BE2C (cell line): ENCODE measurements around the gene RELN.

Source experiments
- DNase-seq: peaks from one replicate; pipeline ENCODE4 v3.0.0-alpha.2; 2020
- H3K27me3 ChIP-seq: fragments of 250-450 bp; sonication (Bioruptor Pico); 2 replicates; pipeline ENCODE4 v1.5.1; 2020; ENCODE audit warnings: mild to moderate bottlenecking
- H3K36me3 ChIP-seq: fragments of 250-450 bp; sonication (Bioruptor Pico); 2 replicates; pipeline ENCODE4 v1.5.1; 2020; ENCODE audit warnings: mild to moderate bottlenecking
- H3K4me1 ChIP-seq: fragments of 250-450 bp; sonication (Bioruptor Pico); 2 replicates; pipeline ENCODE4 v1.5.1; 2020
- H3K4me3 ChIP-seq: 2 replicates; pipeline ENCODE4 v1.5.1; 2011; ENCODE audit warnings: low read depth, low read length
- H3K9me3 ChIP-seq: fragments of 250-450 bp; sonication (Bioruptor Pico); 2 replicates; pipeline ENCODE4 v1.5.1; 2020
- CTCF ChIP-seq: IDR thresholded peaks from 2 replicates; pipeline ENCODE4 v1.5.1; 2012; ENCODE audit warnings: mild to moderate bottlenecking, low read depth, low read length

RELN gene

GRCh38 chr7:103651593-103652377 lies 337.7 kb downstream of the RELN start:
- no peak for DNase-seq
- H3K27me3 ChIP-seq: no peaks in the 10 kb centered on the region
- H3K4me1 ChIP-seq: no peaks in the 10 kb centered on the region
- H3K4me3 ChIP-seq: no peak overlapping the region
- peaks cover 5% of the 10 kb centered on the region for H3K9me3 ChIP-seq
- peaks cover 80% of the 10 kb centered on the region for H3K36me3 ChIP-seq
- TF ChIP-seq CTCF: no peak

DNA sequence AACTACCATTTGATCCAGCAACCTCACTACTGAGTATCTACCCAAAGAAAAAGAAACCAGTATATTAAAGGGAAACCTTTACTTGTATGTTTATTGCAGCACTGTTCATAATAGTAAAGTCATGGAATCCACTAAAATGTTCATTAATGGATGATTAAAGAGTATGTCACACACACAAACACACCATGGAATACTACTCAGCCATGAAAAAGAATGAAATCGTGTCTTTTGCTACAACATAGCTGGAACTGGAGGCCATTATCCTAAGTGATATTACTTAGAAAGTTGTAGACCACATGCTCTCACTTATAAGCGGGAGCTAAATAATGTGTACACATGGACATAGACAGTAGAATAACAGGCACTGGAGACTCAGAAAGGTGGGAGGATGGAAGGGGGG lies 340.4 kb downstream of the RELN start:
- H3K36me3 ChIP-seq: peaks cover 82% of the 10 kb centered on the region
- no peak for TF ChIP-seq CTCF
- no peak for DNase-seq

DNA sequence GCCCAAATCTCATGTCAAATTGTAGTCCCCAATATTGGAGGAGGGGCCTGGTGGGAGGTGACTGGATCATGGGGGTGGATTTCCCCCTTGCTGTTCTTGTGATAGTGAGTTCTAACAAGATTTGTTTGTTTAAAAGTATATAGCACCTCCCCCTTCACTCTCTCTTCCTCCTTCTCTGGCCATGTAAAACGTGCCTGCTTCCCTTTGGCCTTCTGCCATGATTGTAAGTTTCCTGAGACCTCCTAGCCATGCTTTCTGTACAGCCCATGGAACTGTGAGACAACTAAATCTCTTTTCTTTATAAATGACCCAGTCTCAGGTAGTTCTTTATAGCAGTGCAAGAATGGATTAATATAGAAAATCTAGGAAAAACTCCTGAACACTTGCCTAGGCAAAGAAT lies 341.3 kb downstream of the RELN start:
- Histone ChIP-seq H3K9me3 (peaks cover 5% of the 10 kb centered on the region), H3K27me3 (no peaks in the 10 kb centered on the region), H3K4me1 (no peaks in the 10 kb centered on the region), H3K36me3 (peaks cover 76% of the 10 kb centered on the region), H3K4me3 (no peak overlapping the region)
- DNase-seq: no peak
- TF ChIP-seq CTCF: no peak

More for the DNA sequence above, 340.4 kb downstream of the RELN start:
- Histone ChIP-seq H3K9me3 (peaks cover 5% of the 10 kb centered on the region), H3K4me3 (no peak overlapping the region), H3K4me1 (no peaks in the 10 kb centered on the region), H3K27me3 (no peaks in the 10 kb centered on the region)

GRCh38 chr7:103644319-103644718 lies 345.1 kb downstream of the RELN start:
- Histone ChIP-seq H3K27me3 (no peaks in the 10 kb centered on the region), H3K4me1 (no peaks in the 10 kb centered on the region), H3K4me3 (no peak overlapping the region), H3K9me3 (peaks cover 5% of the 10 kb centered on the region), H3K36me3 (peaks cover 49% of the 10 kb centered on the region)
- TF ChIP-seq CTCF: no peak
- DNase-seq: no peak

- Histone ChIP-seq H3K27me3 (no peaks in the 10 kb centered on the region), H3K4me1 (peaks cover 7% of the 10 kb centered on the region), H3K36me3 (peaks cover 26% of the 10 kb centered on the region), H3K9me3 (no peaks in the 10 kb centered on the region), H3K4me3 (no peak overlapping the region)
- TF ChIP-seq CTCF: no peak
- DNase-seq: no peak
Observed at GRCh38 chr7:103640031-103640779, 349.3 kb downstream of the RELN start.

DNA sequence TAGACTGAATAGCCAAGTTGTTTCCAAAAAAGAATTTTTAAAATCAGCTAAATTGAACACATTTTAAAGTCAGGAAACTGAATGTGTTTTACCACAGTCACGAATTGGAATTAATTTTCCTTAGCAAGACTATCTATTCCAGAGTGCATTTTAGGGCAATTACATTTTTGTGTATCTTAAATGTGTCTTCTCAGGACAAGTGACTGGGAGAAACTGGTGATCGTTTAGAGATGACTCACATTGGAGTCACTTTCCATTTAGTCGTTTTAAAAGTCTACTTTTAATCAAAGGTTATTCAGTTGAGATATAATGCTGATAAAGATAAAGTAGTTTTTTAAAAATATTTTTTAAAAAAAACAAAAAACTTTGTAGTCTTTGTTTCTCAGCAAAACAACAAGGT lies 351.7 kb downstream of the RELN start:
- peaks cover 27% of the 10 kb centered on the region for H3K36me3 ChIP-seq

More for the DNA sequence above, 351.7 kb downstream of the RELN start:
- H3K27me3 ChIP-seq: no peaks in the 10 kb centered on the region
- DNase-seq: no peak
- peaks cover 7% of the 10 kb centered on the region for H3K4me1 ChIP-seq
- no peaks in the 10 kb centered on the region for H3K9me3 ChIP-seq
- H3K4me3 ChIP-seq: no peak overlapping the region
- no peak for TF ChIP-seq CTCF
